HG03103 (cell line): ENCODE results near the gene COX7A1.

Experiments
- ATAC-seq: cut with Tn5 transposase; IDR thresholded peaks from one replicate; pipeline ENCODE4 v1.9.1; 2021; ENCODE audit warnings: low read depth; ENCODE audit not compliant: unreplicated experiment

COX7A1 gene

DNA sequence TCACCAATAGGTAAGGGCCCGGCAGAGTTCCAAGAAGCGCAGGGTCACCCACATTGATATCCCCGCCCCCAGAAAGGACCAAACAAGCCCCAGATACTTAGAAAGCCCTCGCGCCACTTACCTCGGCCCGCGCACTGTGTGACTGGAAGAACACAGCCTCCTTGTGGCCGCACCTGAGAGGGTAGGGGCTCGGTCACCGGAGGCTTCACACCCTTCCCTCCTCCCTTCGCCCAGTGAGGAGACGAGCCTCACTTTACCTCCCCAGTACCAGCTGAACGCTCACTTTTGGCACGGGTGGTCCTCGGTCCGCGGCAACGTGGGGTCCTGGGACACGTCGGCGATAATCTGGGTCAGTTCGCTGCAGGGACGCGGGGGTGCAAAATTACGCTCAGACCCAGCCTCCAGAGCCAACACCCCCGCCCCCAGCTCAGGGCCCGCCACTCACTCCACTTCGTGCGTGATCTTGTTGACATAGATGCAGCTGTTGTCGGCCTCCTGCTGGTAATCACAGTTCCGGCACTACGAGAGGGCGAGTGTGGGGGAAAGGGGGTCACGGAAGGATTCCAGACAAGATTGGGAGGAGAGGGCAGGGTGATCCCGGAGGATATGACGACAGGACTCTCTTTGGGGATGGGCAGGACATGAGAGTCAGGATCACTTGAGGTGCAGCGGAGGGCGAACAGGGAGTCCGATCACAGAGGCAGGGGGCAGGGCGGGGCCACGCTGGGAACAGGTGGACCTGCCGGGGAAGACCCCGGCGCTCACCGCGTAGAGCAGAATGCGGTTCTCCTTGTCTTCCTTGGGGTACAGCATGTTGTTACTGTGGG is 38.1 kb downstream of the COX7A1 start:
- ATAC-seq, result no peak

DNA sequence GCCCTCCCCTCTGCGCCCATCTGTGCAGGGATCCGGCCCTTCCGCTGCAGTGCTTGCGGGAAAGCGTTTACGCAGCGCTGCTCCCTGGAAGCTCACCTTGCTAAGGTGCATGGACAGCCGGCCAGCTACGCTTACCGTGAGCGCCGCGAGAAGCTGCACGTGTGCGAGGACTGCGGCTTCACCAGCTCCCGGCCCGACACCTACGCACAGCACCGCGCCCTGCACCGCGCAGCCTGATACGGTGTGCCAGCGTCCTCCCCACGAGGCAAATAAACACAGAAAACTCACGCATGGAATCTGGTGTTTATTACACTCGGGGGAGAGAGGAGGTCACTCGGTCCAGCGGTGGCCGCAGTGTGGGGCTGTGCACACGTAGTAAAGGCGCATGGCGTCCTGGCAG is 38.8 kb downstream of the COX7A1 start:
- no peak for ATAC-seq

DNA sequence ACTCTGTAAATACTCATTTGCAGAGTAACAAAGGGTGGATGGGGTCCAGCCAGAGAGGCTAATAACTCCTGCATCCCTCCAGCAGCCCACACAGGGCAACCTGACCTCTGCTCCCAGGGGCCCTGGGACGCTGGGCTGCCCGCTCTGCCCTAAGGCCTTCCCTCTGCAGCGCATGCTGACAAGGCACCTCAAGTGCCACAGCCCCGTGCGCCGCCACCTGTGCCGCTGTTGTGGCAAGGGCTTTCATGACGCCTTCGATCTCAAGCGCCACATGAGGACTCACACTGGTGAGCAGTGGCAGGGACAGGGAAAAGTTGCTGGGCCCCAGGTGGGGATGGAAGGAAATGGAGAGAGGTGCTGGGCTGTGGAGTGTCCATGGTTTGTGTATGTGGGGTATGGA is 39.6 kb downstream of the COX7A1 start:
- no peak for ATAC-seq

DNA sequence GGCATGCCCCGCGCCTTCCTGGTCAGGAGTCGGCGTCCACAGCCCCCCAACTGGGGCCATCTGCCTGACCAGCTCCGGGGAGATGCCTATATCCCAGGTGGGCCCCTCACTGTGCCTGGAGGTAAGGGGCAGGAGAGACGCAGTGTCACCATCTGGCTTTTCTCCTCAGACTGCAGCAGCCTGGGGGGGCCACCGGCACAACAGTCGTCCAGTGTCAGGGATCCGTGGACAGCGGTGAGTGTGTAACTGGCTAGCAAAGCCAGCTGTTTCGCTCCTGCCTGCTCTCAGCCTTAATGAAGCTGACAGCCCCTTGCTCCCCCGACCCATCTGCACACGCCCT is 41.1 kb downstream of the COX7A1 start:
- ATAC-seq, result no peak

DNA sequence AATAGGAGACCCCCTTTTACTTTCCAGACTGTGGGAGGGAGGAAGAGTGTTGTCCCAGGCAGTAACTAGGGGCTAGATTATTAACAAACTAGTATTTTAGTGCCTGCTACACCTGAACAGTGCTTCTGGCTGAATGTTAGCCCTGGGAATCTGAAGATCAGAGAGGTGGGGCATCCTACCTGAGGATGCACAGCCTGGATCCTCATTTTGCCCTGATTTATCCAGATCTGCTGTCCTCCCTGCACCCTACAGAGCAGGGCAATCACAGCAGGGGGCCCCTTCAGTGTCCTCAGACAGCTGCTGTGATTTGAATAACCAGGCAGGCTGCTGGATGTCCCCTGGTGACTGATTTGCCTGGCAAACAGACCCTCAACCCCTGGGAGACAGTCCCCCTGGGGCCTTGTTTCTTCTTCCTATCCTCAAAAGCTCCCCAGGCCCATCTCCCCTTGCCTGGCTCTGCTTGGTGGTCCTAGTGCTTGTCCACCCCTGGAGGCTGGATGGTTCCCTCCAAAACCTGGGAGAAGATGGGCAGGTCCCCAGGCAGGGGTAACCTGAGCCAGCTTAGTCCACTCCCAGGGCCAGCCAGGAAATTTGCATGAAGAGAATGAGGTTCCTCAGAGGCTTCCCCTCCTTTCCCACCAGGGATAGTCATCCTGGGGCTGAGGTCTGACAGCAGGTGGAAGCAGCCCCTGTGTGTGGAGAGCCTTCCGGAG is 41.6 kb downstream of the COX7A1 start, which contains the start of gene OVOL3:
Gene OVOL3 (plus strand): TSS at position 657 of the 713 bp plus-strand sequence. CDS start 60 bp downstream, outside the sequence.
- ATAC-seq, result no peak

DNA sequence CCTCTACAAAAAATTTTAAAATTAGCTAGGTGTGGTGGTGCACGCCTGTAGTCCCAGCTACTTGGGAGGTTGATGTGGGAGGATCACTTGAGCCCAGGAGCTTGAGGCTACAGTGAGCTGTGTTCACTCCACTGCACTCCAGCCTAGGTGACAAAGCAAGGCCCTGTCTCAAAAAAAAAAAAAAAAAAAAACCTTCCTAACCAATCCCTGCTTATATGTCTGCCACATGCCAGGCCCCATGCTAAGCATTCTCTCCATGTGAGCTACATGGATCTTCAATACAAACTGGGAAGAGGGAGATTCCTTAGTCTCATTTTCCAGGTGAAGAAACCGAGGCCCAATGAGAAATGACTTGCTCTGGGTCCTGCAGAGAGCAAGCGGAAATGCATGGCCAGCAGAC is 43.6 kb downstream of the COX7A1 start:
- no peak for ATAC-seq

DNA sequence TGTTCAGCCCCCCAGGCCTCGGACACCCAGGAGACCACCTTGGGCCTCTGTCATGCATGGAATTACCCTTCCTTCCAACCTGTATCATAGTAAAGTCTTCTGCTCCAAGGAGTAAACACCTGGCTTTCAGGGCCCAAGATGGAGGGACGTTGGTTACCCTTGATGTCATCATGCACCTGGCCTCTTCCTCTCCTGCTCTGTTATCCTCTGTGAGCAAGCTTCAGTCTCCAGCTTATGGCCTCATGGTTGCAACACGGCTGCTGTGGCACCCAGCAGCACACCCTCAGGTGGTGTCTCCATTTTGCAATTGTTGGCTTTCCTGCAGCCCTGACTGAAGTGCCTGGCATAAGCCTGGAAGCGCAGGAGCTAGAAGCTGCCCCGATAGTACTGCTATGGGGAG is 45.3 kb downstream of the COX7A1 start:
- no peak for ATAC-seq

DNA sequence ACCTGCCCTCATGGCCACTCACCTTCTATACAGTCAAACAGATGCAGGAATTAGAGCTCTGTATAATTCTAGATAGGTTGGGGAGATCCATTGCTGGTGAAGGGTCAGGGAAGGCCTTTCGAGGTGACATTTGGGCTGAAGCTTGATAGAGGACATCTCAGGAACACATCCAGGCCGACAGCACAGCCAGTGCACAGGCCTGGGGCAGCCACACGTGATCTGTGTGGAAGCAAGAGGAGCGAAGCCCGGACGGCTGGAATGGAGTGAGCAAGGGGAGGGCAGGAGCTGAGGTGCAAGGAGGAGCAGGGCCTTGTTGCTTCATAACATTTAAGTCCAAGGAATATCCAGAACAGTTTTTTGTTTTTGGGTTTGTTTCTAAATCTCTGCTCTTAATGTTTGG is 45.8 kb downstream of the COX7A1 start:
- no peak for ATAC-seq

DNA sequence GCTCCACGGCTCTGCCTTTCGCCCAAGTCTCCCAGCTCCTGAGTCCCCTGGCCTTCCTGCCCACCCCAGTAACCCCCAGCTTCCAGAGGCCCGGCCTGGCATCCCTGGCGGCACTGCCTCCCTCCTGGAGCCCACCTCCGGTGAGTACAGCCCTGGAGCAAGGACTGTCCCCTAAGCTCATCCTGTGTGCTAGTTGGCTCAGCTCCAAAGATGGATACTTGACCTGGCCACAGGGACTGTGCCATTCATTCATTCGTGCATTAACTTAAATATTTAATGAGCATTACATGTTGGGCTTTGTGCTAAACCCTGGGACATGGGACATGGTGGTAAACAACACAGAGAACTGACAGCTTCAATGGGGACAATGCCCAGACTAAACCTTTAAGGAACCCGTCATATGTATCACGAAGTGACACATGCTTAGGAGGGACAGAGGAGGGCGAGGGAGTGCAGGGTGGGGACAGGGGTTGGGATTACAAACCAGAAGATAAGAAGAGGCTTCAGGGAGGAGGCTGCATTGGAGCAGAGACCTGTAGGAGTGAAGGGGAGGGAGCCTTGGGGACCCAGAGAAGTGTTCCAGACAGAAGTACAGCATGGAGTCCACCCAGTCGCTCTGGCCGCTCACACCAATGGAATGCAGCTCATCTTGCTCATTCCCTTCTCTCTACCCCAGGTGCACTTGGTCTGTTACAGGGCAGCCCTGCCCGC is 48.2 kb downstream of the COX7A1 start:
- no peak for ATAC-seq

DNA sequence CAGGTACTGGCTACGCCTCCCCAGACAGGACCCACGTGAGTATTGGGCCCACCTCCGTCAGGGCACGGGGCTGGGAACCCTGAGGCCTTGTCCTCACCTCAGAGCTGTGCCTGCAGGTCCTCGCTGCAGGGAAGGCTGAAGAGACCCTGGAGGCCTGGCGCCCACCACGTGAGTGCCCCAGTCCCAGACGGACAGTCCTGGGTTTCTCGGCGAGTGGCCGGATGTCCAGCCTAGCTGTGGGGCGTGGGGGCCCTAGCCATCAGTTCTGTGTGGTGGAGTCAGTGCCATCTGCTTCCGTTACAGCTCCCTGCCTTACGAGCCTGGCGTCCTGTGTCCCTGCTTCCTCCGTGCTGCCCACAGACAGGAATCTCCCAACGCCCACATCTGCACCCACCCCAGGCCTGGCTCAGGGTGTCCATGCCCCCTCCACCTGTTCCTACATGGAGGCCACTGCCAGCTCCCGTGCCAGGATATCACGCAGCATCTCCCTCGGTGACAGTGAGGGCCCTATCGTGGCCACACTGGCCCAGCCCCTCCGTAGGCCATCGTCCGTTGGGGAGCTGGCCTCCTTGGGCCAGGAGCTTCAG is 49.1 kb downstream of the COX7A1 start:
- no peak for ATAC-seq

DNA sequence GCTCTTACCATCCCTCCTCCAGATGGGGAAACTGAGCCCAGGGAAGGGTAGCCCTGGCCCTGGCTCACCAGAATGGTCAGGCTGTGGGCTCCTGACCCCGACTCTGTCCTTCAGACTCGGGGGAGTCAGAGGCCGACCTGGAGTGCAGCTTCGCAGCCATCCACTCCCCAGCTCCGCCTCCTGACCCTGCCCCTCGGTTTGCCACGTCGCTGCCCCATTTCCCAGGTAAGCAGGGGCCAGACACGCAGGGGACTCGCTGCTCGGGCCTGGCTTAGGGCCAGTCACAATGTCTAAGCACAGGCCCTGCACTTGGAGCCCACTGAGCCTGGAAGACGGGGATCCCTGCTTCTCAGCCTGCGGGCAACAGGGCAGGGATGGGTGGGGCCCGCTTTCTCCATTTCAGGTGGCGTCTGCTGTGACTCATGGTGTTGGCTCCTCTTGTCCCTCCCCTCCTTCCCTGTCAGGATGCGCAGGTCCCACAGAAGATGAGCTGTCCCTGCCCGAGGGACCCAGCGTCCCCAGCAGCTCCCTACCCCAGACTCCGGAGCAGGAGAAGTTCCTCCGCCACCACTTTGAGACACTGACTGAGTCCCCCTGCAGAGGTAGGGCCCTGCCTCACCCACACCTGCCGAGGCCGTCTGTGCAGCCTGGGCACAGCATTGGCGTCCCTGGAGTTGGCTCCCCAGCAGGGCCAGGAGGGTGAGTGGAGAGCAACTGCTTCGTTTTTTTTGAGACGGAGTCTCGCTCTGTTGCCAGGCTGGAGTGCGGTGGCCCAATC is 50.5 kb downstream of the COX7A1 start:
- no peak for ATAC-seq
